Fibroblast of villous mesenchyme (primary cell): ENCODE results near the gene ATP2B2. TPM values are rescaled to one million over a fixed set of nuclear protein-coding genes. Genes with fewer than 3 reads are reported as not detected.
"Not testable (repeated sequence)": the region's sequence is repeated elsewhere in the genome, so short reads cannot be mapped to it uniquely, and the experiment has no call there.

Source experiments
- DNase-seq: peaks from one replicate; pipeline ENCODE4 v3.0.0-alpha.2; 2010; ENCODE audit warnings: low read depth
- H3K4me3 ChIP-seq: 2 replicates; pipeline ENCODE4 v1.5.1; 2011; ENCODE audit warnings: low read depth, mild to moderate bottlenecking, low read length
- total RNA-seq: library from RNA; depleted of rRNA; stranded (reverse); fragments of >200 nt; gene quantifications from 2 replicates; pipeline ENCODE4 v1.2.3, GENCODE V29; 2012
- TF ChIP-seq, protein P1 (sequence below): IDR thresholded peaks from 2 replicates; pipeline ENCODE4 v1.5.1; 2012; ENCODE audit warnings: low read depth, mild to moderate bottlenecking, low read length; ENCODE audit not compliant: insufficient read depth

Gene ATP2B2
- total RNA-seq, 1 donor = not detected

DNA sequence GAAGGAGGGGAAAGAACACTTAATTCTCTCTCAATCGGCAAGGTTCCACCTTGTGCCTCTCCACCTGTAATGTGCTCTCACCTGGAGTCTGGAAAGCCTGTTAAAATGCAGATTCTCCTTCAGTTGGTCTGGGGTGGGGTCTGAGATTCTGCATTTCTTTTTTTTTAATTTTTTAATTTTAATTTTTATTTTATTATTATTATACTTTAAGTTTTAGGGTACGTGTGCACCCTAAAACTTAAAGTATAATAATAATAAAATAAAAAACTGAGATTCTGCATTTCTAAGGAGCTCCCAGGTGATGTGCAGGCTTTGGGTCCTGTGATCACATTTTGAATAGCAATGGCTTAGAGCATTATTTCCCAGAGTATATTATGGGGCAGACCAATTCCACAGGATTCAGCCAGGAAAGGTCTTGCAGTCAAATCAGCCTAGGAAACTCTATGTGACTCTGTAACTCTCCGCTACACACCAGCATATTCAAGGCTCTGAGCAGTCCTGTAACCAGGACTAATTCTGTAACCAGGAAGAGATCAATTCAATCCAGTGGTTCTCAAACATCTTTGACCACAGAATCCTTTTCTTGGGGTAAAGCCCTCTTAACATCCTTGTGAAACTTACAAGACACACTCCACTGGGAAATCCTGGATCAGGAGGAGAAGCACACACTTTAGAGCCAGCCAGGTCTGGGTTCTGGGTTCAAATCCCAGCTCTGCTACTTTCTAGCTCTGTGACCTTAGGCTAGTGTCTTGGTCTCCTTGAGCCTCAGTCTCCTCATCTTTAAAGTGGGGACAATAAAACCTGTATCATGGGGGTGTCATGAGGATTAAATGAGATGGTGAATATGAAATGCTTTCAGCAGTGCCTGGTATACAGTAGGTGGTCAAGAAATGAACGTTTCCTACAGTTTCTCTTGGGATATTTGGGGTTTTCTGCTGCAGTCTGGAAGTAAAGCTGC, 122.2 kb downstream of the ATP2B2 start:
- TF ChIP-seq, protein P1, sequence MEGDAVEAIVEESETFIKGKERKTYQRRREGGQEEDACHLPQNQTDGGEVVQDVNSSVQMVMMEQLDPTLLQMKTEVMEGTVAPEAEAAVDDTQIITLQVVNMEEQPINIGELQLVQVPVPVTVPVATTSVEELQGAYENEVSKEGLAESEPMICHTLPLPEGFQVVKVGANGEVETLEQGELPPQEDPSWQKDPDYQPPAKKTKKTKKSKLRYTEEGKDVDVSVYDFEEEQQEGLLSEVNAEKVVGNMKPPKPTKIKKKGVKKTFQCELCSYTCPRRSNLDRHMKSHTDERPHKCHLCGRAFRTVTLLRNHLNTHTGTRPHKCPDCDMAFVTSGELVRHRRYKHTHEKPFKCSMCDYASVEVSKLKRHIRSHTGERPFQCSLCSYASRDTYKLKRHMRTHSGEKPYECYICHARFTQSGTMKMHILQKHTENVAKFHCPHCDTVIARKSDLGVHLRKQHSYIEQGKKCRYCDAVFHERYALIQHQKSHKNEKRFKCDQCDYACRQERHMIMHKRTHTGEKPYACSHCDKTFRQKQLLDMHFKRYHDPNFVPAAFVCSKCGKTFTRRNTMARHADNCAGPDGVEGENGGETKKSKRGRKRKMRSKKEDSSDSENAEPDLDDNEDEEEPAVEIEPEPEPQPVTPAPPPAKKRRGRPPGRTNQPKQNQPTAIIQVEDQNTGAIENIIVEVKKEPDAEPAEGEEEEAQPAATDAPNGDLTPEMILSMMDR = no peak
- DNase-seq = no peak
- H3K4me3 ChIP-seq = no peak overlapping the region

DNA sequence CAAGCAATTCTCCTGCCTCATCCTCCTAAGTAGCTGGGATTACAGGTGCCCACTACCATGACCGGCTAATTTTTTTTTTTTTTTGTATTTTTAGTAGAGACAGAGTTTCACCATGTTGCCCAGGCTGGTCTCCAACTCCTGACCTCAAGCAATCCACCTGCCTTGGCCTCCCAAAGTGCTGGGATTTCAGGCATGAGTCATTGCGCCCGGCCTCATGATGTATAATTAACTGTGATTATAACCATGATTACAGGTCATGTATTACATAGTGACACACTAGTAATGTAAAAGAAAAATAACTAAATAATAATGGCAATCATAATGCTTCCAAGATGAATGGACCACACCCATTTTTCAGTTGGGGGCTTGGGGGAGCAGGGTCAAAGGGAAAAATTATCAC, 122.9 kb downstream of the ATP2B2 start:
- DNase-seq, H3K4me3 ChIP-seq: not testable (repeated sequence)

DNA sequence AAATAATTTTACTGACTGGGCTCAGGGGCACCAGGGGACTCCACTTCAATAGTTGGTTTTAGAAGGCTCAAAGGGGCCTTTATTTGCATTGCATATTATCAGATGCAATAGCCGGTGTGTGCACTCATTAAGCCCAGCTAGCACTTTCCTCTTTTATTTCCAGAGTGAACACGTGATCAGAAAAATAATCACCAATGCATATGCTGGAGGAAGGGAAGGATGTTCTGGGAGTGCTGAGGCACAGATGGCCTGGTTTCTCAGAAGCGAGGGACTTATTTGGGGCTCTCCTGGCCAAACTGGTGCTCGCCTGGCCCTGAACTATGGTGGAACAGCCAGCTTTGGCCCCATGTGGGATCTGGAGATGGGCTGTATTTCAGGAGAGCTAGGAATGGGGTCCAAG, 124.0 kb downstream of the ATP2B2 start:
- no peak overlapping the region for H3K4me3 ChIP-seq
- TF ChIP-seq, protein P1 = no peak
- DNase-seq = no peak

DNA sequence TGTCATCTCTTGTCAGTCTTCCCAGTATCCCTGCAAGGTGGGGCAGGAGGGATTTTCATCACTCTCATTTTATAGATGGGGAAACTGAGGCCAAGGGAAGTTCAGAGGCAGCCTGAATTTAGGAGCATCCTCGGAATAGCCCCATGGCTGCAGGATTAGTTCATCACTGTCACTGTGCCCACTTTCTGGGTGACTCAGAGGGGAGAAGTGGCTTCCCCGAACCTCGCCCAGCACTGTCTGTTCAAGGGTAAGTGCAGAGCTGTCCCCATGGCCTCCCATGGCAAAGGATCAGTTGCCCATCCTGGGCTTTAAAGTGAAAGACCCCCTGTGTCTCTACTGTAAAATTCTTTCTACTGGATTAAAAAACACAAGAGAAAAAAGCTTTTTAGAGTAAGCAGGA, 124.5 kb downstream of the ATP2B2 start:
- DNase-seq = no peak
- no peak overlapping the region for H3K4me3 ChIP-seq
- TF ChIP-seq, protein P1 = no peak

DNA sequence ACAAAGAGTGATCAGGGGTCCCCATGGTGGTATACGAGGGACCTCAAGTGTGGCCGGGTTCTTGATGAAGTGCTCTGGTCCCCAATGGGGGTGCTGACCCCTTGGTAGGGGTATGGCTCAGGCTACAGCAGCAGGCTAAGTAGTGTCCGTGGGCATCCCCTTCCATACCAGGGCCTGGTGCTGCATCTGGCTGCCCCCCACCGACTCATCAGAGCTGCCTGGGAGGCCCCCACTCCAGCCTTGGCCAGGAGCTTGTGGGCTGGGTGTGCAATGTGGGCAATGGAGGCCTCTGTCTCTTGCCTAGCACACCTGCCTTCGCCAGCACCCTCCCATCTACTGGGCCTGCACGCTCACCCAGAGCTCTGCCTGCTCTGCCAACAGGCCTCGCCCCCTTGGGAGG, 125.4 kb downstream of the ATP2B2 start:
- no peak for DNase-seq
- no peak overlapping the region for H3K4me3 ChIP-seq
- TF ChIP-seq, protein P1 = no peak

DNA sequence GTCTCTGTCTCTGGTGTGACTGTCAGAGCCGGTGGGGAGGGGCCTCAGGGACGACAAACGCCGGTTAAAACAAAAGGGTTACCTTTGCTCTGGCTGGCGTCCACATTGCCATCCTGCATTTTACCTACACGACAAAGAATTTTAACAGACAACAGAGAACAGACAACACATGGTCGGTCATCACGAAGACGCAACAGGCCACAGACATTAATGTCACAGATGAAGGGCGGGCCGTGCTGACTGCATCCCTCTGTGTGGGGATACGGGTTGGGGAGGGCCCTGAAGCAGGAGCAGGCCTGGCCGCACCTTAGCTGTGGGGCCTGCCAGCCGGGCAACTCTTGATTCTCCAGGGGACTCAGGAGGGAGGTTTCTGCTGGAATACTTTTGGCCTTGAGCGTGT, 126.2 kb downstream of the ATP2B2 start:
- TF ChIP-seq, protein P1 = no peak
- H3K4me3 ChIP-seq = no peak overlapping the region
- DNase-seq = no peak

DNA sequence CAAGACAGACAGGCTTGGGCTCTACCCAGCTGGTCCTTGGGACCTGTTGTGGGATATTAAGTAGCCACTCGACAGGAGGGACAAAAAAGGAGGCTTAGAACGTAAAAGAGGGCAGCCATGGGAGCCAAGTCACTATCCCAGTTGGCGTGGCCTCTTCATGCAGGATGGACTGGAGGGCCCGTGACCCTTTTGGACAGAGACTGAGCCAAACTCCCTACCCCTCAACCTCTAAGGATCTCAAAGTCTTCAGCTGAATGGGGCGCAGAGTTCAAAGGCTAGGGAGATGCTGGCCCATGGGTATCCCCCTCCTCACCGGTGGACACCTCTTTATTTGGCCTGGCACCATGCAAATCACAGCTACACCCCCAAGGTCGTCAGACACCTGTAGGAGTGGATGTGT, 126.6 kb downstream of the ATP2B2 start:
- TF ChIP-seq, protein P1 = no peak
- DNase-seq = no peak
- H3K4me3 ChIP-seq = no peak overlapping the region
